ENCODE data around the gene ZC3H12A.
"Not testable (repeated sequence)": the region's sequence is repeated elsewhere in the genome, so short reads cannot be mapped to it uniquely, and the experiment has no call there.

GRCh38 chr1:37518929-37519328 is 44.5 kb downstream of the ZC3H12A start:
- not testable (repeated sequence) for TF ChIP-seq RAD21 (IDR thresholded peaks at IDR 0.05); REST (IDR thresholded peaks at IDR 0.05); YY1 (IDR thresholded peaks at IDR 0.05); TAF1 (conservative IDR thresholded peaks at IDR 0.05); MAX (IDR thresholded peaks at IDR 0.05); JUND (IDR thresholded peaks at IDR 0.05); NR2F2 (IDR thresholded peaks at IDR 0.05); GABPA (IDR thresholded peaks at IDR 0.05 in 1 of 2, conservative IDR thresholded peaks at IDR 0.05 in 1 of 2); FOXA1 (IDR thresholded peaks at IDR 0.05)
- TF ChIP-seq, protein P1, sequence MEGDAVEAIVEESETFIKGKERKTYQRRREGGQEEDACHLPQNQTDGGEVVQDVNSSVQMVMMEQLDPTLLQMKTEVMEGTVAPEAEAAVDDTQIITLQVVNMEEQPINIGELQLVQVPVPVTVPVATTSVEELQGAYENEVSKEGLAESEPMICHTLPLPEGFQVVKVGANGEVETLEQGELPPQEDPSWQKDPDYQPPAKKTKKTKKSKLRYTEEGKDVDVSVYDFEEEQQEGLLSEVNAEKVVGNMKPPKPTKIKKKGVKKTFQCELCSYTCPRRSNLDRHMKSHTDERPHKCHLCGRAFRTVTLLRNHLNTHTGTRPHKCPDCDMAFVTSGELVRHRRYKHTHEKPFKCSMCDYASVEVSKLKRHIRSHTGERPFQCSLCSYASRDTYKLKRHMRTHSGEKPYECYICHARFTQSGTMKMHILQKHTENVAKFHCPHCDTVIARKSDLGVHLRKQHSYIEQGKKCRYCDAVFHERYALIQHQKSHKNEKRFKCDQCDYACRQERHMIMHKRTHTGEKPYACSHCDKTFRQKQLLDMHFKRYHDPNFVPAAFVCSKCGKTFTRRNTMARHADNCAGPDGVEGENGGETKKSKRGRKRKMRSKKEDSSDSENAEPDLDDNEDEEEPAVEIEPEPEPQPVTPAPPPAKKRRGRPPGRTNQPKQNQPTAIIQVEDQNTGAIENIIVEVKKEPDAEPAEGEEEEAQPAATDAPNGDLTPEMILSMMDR (IDR thresholded peaks at IDR 0.05; ENCODE audit: low read depth, low read length, missing input control), result not testable (repeated sequence)
- TF ChIP-seq, protein P2, sequence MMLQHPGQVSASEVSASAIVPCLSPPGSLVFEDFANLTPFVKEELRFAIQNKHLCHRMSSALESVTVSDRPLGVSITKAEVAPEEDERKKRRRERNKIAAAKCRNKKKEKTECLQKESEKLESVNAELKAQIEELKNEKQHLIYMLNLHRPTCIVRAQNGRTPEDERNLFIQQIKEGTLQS (IDR thresholded peaks at IDR 0.05), result not testable (repeated sequence)
